Subcutaneous adipose tissue (tissue), 4 donors: ENCODE results near the gene DLGAP3. TPM values are rescaled to one million over a fixed set of nuclear protein-coding genes. Genes with fewer than 3 reads are reported as not detected.

ENCODE experiments used
- total RNA-seq, 4 donors: library from RNA; depleted of rRNA; stranded (reverse); fragments of >200 nt; gene quantifications; one replicate each; pipeline ENCODE4 v1.1.0, GENCODE V29; 2016
- TF ChIP-seq, protein P1 (sequence below): fragments of 450-650 bp; IDR thresholded peaks from one replicate; pipeline ENCODE4 v1.5.1; 2016; ENCODE audit warnings: low read depth, mild to moderate bottlenecking, control low read depth, antibody characterized with exemption, moderate library complexity

The DLGAP3 gene
- total RNA-seq, 4 donors from 2014 or later = 0.17 TPM; not detected in 3

DNA sequence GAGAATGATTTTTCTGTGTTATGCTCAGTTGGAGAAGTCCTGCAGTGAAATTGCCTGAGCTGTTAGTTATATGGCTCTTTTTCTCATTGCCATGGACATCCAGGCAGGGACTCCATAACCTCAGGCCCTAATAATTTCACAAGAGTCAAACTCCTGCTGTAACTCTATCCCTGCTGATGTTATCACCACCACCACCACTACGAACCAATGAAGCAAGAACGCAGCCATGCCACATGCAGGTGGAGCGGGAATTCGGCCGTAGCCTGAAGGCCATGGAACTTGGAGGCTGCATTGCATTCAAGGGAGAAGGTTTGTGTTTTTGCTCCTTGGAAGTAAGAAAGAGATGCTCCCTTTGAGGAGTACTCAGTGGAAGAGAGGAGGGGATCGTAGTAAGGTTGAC lies 16.8 kb upstream of the DLGAP3 start:
- TF ChIP-seq, protein P1, sequence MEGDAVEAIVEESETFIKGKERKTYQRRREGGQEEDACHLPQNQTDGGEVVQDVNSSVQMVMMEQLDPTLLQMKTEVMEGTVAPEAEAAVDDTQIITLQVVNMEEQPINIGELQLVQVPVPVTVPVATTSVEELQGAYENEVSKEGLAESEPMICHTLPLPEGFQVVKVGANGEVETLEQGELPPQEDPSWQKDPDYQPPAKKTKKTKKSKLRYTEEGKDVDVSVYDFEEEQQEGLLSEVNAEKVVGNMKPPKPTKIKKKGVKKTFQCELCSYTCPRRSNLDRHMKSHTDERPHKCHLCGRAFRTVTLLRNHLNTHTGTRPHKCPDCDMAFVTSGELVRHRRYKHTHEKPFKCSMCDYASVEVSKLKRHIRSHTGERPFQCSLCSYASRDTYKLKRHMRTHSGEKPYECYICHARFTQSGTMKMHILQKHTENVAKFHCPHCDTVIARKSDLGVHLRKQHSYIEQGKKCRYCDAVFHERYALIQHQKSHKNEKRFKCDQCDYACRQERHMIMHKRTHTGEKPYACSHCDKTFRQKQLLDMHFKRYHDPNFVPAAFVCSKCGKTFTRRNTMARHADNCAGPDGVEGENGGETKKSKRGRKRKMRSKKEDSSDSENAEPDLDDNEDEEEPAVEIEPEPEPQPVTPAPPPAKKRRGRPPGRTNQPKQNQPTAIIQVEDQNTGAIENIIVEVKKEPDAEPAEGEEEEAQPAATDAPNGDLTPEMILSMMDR = no peak

DNA sequence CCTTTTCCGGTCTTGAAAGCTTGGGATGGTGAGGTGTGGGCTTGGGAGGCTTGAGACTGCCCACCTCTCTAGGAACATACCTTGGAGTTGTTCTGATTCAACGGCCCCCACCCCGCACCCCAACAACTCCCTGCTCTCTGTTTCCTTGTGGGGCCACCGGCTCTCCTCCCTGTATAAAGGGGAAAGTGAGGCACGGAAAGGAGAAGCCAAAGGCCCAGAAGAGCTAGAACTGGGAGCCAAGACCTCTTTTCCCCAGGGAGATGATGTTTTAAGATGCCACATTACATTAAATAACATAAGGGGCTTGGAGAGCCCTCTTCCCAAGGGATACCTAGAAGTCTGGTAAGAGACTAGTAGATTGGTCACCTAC lies 1.2 kb upstream of the DLGAP3 start:
- TF ChIP-seq, protein P1 = no peak

DNA sequence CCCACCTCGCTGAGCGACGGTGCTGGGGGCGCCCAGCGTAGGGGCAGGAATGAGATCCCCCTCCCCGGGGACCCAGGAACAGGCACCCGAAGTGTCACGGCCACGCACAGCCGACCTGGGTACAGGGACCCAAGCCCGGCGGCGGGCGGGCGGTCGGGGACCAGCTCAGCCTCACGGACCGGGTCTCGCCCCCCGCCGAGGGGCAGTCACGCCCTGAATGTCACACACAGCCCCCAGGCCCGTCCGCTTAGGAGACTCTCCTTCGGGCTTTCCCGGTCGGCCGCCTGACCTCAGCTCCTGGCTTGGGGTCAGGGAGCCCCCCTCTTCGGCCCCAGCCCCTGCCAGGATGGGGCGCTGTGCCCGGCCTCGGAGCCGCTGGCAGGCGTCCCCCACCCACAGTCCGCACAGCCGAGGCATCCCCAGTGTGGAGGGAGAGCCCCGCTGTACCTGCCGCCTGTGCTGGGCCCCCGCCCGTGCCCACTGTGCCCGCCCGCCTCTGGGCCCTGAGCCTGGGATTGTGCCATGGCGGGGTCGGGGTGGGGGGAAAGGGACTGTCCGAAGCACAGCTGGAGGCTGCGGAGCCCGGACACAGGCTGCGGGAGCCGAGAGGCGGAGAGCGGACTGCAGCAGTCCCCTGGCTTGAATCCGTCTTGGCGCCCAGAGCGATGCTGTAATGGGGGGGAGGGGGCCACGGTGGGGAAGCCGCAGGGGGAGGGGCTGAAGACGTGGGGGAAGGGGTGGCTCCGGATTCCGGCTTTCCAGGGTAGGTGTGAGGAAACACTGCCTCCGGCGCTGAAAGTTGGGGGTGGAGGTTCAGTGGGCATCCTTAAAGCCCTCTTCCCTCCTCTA lies 627 bp upstream of the DLGAP3 start:
- TF ChIP-seq, protein P1 = no peak

DNA sequence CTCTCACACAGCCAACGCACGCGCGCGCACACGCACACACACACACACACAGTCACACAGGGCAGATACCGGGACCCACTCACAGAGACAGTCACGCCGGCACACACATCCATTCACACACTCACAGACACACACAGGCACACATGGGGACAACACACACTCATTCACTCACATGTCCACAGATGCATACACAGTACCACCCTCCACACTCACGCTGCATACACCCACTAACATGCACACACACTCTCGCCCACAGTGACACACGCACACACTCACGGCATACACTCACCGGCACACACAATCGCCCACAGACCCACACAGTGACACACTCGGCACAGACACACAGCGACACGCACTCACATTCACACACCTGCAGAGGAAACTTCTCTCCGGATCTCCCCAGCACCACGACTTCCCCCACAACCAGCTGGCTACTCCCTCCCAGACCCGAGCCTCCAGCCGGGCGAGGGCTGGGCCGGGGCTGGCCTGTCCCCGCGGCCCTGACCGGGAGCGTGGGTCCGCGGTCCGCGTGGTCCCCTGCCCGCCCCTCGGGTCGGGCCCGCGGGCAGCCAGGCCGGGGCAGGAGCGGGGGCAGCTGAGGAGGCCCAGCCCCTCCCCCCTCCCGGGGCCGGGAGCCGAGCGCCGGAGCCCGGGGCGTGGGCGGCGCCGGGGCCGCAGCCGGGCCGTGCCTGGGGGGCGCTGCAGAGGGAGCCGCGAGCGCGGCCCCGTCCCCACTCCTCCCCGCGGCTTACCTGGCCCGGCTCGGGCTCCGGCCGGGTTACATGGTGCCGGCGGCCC lies 552 bp downstream of the DLGAP3 start:
- TF ChIP-seq, protein P1 = no peak

DNA sequence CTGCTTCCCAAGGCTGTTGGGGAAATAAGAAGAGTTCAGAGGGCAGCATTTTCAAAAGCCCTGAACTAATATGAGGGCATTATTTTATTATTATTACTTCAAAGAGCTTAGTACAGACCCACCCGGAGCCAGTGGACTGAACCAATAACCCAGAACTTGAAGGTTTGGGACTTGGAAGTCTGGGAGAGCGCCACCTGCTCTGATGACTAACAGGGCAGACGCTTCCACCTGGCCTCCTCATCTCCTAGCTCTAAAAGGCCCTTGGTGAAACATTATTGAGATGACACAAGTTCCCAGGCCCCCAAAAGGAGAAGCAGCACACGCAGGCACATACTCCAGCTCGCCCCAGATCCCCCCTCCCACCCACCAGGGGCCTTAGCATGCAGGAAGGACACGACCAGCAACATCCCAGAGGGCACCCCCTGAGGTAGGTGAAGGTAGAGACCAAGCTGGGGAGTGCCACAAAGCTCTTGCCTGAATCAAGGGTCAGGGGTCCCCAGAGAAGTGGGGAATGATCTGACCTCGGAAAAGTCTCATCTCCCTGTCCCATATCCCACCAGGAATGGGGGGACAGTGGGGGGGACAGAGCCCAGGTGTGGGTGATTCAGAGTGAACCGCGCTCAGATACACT lies 1.3 kb downstream of the DLGAP3 start:
- TF ChIP-seq, protein P1 = no peak

DNA sequence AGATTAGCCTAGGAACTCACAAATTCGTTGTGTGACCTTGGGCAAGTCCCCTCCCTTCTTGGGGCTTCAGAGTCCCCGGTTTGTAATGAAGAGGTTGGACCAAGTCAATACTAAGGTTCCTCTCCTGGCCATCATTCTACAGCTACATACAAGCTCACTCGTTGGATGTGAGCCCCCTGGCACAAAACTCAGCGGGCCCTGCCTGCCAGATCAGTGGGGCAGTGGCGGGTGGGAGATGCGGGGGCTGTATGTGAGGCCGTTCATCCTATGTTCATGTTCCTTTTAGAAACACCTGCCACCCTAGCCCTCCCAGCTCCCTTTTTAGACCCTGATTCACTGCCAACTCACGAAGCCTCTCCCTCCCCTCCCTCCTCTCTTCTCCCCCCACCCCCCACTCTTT lies 2.1 kb downstream of the DLGAP3 start:
- TF ChIP-seq, protein P1 = no peak

DNA sequence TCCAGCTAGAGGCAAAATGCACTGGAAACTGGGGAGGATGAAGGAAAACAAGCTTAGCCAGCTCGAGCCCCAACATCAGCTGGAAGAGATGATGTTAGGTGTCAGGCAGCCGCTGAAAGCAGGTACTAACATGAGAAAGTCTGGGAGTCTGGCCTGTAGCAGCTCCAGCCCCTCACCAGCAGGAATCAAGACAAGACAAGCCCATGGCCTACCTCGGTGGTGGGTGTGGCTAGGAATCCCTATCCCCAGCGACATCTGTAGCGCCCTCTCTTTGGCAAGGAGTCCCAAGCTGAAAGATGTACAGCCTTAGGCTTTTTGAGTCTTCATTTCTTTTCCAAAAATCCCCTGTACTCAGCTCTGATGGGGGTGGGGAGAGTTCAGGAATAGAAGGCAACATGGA lies 2.6 kb downstream of the DLGAP3 start:
- TF ChIP-seq, protein P1 = no peak
